NCI-H1694 treated with DMSO at 0.1 percent for 48 hours (cell line): ENCODE data around the gene IFIT1B.
A peak's percentile ranks its signal among the peaks of the same experiment; 100 is the strongest.

Experiments
- DNase-seq: peaks from one replicate; lab custom pipeline; 2025; lab: John Stamatoyannopoulos, UW

IFIT1B gene

DNA sequence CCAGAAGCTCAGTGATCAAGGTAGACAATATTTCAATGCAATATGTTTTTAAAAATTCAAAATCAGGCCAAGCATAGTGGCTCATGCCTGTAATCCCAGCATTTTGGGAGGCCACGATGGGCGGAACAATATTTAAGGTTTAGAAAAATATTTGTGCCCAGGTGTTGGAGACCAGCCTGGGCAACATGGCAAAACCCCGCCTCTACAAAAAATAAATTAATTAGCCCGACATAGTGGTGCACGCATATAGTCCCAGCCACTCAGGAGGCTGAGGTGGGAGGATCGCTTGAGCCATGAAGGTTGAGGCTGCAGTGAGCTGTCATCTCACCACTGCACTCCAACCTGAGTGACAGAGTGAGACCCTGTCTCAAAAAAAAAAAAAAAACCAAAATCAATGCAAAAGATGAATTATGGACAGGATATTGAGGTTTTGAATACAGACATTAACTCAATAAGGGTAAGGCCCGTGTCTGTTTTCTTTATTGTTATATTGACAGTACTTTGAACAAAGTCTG, 35.6 kb downstream of the IFIT1B start:
- DNase-seq: no peak

DNA sequence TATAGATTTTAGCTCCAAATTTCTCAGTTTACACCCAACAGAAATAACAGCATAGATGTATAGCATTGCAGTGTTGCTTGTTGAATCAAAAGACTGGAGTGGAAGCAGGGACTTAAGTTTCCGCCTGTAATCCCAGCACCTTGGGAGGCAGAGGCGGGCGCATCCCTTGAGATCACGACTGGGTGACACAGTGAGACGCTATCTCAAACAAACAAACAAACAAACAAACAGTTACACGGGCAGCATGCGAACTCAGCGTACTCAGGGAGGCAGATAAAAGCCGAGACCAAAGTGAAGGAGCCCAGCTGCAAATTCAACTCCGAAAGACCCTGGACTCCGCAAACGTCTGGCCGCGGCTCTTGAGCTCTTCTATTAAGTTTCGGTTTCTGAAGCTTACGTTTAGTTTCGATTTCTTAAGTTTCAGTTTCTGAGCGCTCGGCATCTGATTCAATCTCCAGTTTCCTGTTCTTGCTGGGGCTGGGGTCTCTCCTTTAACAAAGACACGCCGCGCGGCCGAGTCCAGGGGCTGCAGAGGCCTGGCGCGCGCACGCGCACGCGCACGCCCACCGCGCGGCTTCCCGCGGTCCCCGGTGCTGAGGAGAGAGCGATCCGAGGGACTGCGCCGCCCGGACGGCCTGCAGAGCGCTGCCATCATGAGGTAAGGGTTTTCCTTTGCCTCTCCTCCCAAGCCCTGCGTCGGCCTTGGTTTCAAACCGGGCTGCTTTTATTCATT, 36.5 kb downstream of the IFIT1B start, which contains the start of gene IFIT5:
Gene IFIT5, plus strand, starts transcription at position 423 of the 733 bp plus-strand sequence. Its CDS starts 231 bp downstream, at position 654.
- DNase-seq: peak; percentile 52

DNA sequence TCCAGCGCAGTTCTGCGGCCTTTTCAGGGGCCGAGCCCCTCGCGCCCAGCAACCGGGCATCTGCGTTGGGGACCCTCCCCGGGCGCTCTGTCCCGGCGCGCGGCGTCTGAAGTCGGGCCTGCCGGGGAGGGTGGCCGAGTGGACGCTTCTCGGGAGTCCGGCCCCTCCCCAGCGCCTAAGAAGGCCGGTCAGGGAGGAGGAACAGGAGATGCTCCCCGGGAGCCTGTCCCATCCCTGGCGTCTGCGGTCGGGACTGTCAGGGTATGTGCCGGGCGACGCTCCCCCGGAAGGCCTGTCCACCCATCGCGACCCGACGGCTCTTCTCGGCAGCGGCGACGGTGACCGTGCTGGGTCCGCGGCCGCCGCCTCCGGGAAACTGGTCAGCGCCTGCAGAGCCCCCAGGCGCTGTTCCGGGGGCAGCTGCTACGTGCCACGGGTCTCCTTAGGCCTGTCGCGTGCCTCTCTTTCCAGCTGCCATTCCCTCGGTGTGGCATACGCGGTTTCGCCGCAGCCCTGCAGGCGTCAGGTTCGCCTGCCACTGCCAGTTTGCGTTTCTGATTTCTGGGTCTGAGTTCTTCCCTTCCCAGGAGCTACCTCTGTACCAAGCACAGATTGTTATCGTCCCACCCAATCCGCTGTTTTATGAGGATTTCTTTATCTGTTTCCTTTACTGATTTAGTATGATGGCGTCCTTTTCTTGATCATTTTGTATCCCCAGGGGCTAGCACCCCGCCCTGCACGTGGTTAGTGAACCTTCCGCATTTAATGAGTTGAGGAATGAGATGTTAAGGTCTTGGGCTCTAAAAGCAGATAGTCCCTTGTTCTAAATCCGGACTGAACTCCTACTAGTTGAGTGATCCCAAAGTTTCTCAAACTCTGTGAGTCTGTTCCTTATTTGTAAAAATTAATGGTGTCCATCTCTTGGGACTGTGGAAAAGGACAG, 37.3 kb downstream of the IFIT1B start:
- peak; percentile 5 for DNase-seq

DNA sequence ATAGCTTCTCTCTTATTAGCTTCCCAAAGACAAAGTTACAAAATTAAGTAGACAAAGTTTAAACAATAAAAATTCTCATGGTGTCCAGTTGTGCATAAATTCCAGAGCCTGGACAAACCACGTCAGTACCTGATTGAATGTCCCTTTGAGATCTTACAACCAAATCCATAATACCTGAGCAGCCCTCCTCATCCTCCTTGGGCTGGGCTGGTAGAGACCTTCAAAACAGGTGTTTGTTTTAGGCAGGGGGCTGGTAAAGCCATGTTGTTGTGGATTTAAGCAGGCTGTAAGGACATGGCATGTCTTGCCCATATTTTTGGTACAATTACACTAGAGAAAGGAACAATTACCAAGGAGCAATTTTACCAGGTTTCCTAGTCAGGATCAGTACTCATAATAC, 38.6 kb downstream of the IFIT1B start:
- DNase-seq: no peak

DNA sequence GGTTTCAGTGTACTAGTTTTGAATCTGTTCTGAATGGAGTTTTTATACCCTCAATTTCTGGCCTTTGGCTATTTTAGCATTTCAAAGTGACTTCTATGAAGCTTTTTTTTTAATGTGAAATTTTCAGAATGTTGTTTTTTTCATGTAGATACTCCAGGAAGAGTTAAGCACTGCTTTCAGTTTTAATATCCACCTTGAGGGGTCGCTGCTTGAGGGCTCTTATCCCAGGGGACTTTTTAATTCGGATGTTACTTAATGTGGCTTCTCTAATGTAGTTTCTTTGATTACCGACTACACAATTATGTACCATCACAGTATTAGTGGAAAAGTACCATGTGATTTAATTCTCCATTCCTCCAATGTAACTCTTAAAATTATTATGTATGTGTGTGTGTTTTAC, 41.7 kb downstream of the IFIT1B start:
- DNase-seq: no peak

DNA sequence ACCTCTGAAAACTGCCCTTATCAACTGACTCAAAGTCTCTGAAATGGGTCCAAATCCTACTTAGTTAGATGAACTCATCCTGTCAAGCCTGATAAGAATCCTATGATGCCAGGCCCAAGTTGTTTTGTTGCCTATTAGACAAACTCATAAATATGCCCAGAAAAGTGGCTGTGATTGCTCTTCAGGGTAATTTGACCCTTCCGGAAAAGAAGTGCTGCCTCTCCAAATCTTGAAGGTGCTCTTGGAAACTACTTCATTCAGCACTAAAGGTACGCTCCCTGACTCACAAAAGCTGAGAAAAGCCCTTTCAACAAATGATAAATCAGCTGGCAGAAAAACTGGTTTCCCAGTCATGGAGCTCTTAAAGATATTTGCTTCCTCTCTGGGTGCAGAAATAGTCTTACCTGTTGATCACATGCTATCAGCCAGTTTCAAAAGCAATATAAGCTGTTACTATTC, 43.2 kb downstream of the IFIT1B start:
- DNase-seq: no peak

DNA sequence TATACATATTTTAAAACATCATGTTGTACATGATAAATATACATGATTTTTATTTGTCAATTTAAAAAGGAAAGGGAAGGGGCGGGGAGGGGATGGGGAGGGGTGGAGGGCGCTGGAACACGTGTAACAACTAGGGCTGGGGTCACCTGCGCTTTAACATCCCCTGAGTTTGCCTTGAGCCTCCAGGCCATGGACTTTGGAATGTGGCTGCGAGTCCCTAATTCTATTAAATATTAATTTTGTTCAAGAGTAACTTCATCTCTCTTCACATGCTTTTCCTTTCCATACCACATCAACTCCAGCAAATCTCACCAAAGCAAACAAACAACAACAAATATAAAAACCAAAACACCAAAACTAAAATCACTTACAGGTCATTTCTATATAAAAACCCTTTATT, 47.1 kb downstream of the IFIT1B start:
- no peak for DNase-seq

DNA sequence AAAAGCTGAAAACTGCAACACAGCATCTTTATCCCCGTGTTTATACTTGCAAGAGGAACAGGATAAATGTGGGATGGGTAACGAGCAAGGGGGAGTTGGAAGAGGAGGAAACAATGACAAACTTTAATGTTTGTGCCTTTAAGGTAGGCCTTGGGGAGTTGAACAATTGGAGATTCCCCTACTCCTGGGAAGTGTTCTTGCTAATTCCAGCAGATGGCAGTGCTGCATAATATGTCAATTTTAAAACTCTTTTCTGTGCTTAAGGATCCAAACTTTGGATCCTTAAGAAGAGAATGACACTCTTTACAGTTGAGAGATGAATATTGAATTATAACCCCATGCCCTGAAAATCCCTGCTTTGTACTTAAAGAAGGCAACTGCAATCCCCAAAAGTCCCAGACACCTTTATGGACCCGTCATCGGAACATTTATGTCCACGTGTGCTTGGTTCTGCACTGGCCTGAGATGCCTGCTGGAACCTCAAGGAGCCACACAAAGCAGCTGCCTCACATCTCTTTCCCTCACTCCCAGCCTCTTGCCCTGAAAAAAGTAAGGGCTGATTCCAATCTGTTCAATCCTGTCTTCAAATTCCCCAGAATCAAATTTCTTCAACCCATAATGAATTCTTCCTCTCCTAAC, 48.5 kb downstream of the IFIT1B start:
- peak; percentile 15 for DNase-seq

DNA sequence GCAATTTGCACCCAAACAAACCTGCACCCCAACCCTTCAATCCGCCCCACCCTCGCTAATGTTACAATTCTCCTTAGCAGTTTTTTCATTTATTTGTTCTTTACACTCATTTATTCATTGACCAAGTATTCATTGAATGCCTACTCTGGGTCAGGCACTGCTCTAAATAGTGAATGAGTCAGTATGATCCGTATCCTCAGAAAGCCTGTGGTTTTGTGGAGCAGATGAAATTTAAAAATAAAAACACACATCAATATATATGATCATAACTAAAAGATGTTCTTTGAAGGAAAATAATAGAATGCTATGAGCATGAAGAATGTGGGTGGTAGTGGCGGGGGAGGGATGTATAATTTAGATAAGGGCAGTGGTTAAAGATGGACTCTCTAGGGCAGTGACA, 49.8 kb downstream of the IFIT1B start:
- no peak for DNase-seq

DNA sequence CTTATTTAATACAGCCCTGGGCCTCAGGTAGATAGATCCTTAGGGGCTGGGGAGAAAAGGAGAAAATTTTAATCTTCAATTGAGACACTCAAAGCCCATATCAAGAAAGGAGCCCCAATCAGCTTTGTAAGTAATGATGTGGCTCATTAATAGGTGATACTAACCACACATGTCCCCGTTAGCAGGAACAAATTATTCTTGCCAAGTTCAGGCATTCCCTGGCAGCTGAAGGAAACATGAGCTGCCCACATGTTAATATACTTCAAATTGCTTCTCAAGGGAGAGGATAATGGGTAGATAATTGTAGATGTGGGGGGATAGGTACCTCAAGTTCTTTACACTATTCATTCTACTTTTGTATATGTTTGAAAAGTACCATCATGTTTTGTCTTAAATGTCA, 51.0 kb downstream of the IFIT1B start:
- no peak for DNase-seq

DNA sequence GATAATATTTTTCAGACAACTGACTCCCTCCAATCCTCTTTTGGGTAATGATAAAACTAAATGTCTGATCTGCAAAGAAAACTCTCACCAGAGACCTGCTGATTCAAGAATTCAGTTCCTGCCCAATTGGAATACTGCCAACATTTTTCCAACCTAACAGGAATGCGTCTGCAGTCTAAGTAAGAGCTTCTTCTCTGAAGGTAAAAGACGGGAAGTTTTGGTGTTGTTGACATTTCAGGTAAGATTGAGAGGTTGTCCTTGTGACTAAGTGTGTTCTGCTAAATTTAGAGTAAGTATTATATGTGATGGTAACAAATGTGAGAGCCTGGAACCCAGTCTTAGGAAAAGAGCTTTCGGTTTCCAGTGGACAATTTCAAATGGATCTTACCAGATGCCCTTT, 54.1 kb downstream of the IFIT1B start:
- no peak for DNase-seq
